Astrocyte (in vitro differentiated cells and primary cell): Measurements from ENCODE around the gene HSF5. TPM values are rescaled to one million over a fixed set of nuclear protein-coding genes. Genes with fewer than 3 reads are reported as not detected.

Experiments
- DNase-seq: peaks from one replicate; pipeline ENCODE4 v3.0.0-alpha.2; 2010; ENCODE audit warnings: low read depth
- FAIRE-seq: peaks from 2 replicates; lab custom pipeline; 2011; peaks lifted over from hg19 to GRCh38; lab: Jason Lieb, UNC
- H2AFZ ChIP-seq: 2 replicates; pipeline ENCODE4 v1.6.0; 2012; ENCODE audit warnings: low read depth, low read length, inconsistent platforms
- H3K27ac ChIP-seq: 2 replicates; pipeline ENCODE4 v1.5.1; 2011; ENCODE audit warnings: low read depth, low read length, inconsistent platforms
- H3K27me3 ChIP-seq: 2 replicates; pipeline ENCODE4 v1.6.0; 2011; ENCODE audit warnings: low read length, inconsistent platforms; ENCODE audit not compliant: insufficient read depth
- H3K36me3 ChIP-seq: 2 replicates; pipeline ENCODE4 v1.5.1; 2011; ENCODE audit warnings: low read length, inconsistent platforms; ENCODE audit not compliant: insufficient read depth
- H3K4me1 ChIP-seq: 2 replicates; pipeline ENCODE4 v1.5.1; 2011; ENCODE audit warnings: low read length, inconsistent platforms; ENCODE audit not compliant: insufficient read depth
- H3K4me2 ChIP-seq: 2 replicates; pipeline ENCODE4 v1.6.0; 2012; ENCODE audit warnings: low read length, inconsistent platforms
- H3K4me3 ChIP-seq: 2 replicates; pipeline ENCODE4 v1.5.1; 2011; ENCODE audit warnings: low read depth, mild to moderate bottlenecking, low read length, inconsistent platforms; ENCODE audit not compliant: insufficient read depth
- H3K79me2 ChIP-seq: 2 replicates; pipeline ENCODE4 v1.6.0; 2012; ENCODE audit warnings: mild to moderate bottlenecking, low read length, inconsistent platforms; ENCODE audit not compliant: insufficient read depth
- H3K9ac ChIP-seq: 2 replicates; pipeline ENCODE4 v1.6.0; 2012; ENCODE audit warnings: mild to moderate bottlenecking, low read length, inconsistent platforms
- H3K9me3 ChIP-seq: 2 replicates; pipeline ENCODE4 v1.5.1; 2012; ENCODE audit warnings: low read depth, mild to moderate bottlenecking, low read length, inconsistent platforms; ENCODE audit not compliant: insufficient read depth
- H4K20me1 ChIP-seq: 2 replicates; pipeline ENCODE4 v1.6.0; 2012; ENCODE audit warnings: low read length, inconsistent platforms; ENCODE audit not compliant: insufficient read depth
- H3K27ac Mint-ChIP-seq: one replicate; pipeline ENCODE4 v1.8.0; 2021; ENCODE audit warnings: mild to moderate bottlenecking, mixed read lengths; ENCODE audit not compliant: unreplicated experiment
- H3K27me3 Mint-ChIP-seq: one replicate; pipeline ENCODE4 v1.8.0; 2021; ENCODE audit warnings: low read depth, mixed read lengths; ENCODE audit not compliant: unreplicated experiment
- H3K36me3 Mint-ChIP-seq: one replicate; pipeline ENCODE4 v1.8.0; 2021; ENCODE audit warnings: low read depth, mixed read lengths; ENCODE audit not compliant: unreplicated experiment
- H3K4me1 Mint-ChIP-seq: one replicate; pipeline ENCODE4 v1.8.0; 2021; ENCODE audit warnings: low read depth, mixed read lengths; ENCODE audit not compliant: unreplicated experiment
- H3K4me3 Mint-ChIP-seq: one replicate; pipeline ENCODE4 v1.8.0; 2021; ENCODE audit warnings: mild to moderate bottlenecking, moderate library complexity, mixed read lengths; ENCODE audit not compliant: unreplicated experiment
- H3K9me3 Mint-ChIP-seq: one replicate; pipeline ENCODE4 v1.8.0; 2021; ENCODE audit warnings: mild to moderate bottlenecking, mixed read lengths; ENCODE audit not compliant: unreplicated experiment
- CTCF ChIP-seq: IDR thresholded peaks from 2 replicates; pipeline ENCODE4 v1.5.1; 2011; ENCODE audit warnings: low read depth, mild to moderate bottlenecking, inconsistent platforms, low read length, moderate library complexity; ENCODE audit not compliant: insufficient read depth
- EZH2 ChIP-seq: IDR thresholded peaks from 2 replicates; pipeline ENCODE4 v1.6.1; 2012; ENCODE audit warnings: mild to moderate bottlenecking, low read length, inconsistent platforms; ENCODE audit not compliant: insufficient read depth
- total RNA-seq: library from RNA; stranded (reverse); gene quantifications from 2 replicates; pipeline ENCODE4 v1.2.1, GENCODE V29; 2021

The HSF5 gene
- total RNA-seq, 1 donor from 2014 or later: not detected

GRCh38 chr17:58452738-58453137 is 35.5 kb downstream of the HSF5 start:
- no peak overlapping the region for H3K4me3 Mint-ChIP-seq

DNA sequence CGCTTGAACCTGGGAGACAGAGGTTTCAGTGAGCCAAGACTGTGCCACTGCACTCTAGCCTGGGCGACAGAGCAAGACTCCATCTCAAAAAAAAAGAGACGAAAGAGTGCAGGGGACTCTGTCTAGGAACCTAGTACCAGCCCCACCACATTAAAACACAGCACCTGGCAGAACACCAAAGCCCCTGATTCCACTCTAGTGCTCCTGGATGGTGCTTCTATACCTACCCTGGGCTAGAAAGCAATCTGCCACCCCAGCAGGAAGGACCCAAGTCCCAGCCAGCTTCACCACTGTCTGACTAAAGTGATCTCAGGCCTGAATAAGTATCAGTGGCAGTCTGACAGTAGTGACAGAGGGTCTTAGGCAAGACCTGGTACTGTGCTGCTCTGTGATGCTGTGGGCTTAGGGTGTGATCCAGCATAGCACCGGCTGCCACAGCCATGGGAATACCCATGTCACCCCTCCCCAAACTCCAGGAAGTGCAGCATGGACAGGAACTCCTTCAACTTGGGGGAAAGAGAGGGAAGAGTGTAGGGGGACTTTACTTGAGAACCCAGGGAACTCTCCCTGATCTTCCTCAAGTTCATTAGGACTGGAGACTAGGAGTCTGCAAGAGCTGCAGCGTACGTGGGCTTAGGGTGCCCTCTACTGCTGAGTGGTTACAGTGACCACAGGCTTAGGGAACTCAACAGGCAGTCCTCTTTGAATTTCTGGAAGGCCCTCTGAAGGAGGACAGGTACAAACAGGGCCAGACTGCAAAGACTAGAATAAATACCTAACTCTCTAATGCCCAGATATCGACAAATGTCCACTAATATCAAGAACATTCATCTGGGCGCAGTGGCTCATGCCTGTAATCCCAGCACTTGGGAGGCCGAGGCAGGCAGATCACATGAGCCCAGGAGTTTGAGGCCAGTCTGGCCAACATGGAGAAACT is 40.9 kb downstream of the HSF5 start:
- no peak overlapping the region for H3K4me2 ChIP-seq
- H3K9ac ChIP-seq: no peak overlapping the region
- no peaks in the 10 kb centered on the region for H3K36me3 ChIP-seq
- no peaks in the 10 kb centered on the region for H3K79me2 ChIP-seq
- Mint-ChIP-seq H3K36me3 (no peaks in the 10 kb centered on the region), H3K4me1 (no peaks in the 10 kb centered on the region), H3K9me3 (peaks cover 2% of the 10 kb centered on the region), H3K27ac (no peak overlapping the region), H3K4me3 (peak overlapping the region; percentile 21), H3K27me3 (no peaks in the 10 kb centered on the region)
- H3K4me1 ChIP-seq: no peaks in the 10 kb centered on the region
- H4K20me1 ChIP-seq: no peaks in the 10 kb centered on the region
- peak; percentile 56 for FAIRE-seq
- no peak overlapping the region for H2AFZ ChIP-seq
- H3K27me3 ChIP-seq: no peaks in the 10 kb centered on the region
- DNase-seq: peak; percentile 63
- no peak overlapping the region for H3K27ac ChIP-seq
- H3K4me3 ChIP-seq: no peak overlapping the region
- peak; percentile 87 for TF ChIP-seq CTCF
- no peak for TF ChIP-seq EZH2
- no peaks in the 10 kb centered on the region for H3K9me3 ChIP-seq

More at GRCh38 chr17:58452738-58453137, 35.5 kb downstream of the HSF5 start:
- H3K9ac ChIP-seq: no peak overlapping the region
- DNase-seq: no peak
- no peak overlapping the region for H2AFZ ChIP-seq
- no peak overlapping the region for H3K27ac Mint-ChIP-seq
- H3K27me3 ChIP-seq: no peaks in the 10 kb centered on the region
- no peaks in the 10 kb centered on the region for H4K20me1 ChIP-seq
- FAIRE-seq: no peak
- no peaks in the 10 kb centered on the region for H3K4me1 ChIP-seq
- H3K79me2 ChIP-seq: no peaks in the 10 kb centered on the region
- no peaks in the 10 kb centered on the region for H3K9me3 ChIP-seq
- no peak overlapping the region for H3K4me2 ChIP-seq
- H3K36me3 ChIP-seq: no peaks in the 10 kb centered on the region
- no peak overlapping the region for H3K27ac ChIP-seq
- no peaks in the 10 kb centered on the region for H3K27me3 Mint-ChIP-seq
- no peak for TF ChIP-seq EZH2
- no peak for TF ChIP-seq CTCF
- H3K4me1 Mint-ChIP-seq: peaks cover 3% of the 10 kb centered on the region
- H3K36me3 Mint-ChIP-seq: no peaks in the 10 kb centered on the region
- H3K4me3 ChIP-seq: no peak overlapping the region
- H3K9me3 Mint-ChIP-seq: no peaks in the 10 kb centered on the region

DNA sequence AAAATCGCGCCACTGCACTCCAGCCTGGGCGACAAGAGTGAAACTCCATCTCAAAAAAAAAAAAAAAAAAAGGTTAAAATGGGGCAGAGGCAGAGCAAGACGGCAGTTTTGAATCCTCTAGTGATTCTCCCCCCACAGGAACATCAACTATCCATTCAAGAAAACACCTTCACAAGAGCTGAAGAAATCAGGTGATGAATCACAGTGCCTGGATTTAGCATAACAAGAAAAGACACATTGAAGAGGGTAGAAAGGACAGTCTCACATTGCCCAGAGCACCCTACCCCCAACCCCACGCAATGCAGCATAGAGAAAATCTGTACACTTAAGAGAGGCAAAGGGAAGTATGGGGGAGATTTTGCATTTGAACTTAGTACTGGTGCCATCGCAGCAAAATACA is 42.1 kb downstream of the HSF5 start:
- no peak for DNase-seq
- Histone ChIP-seq H3K9me3 (no peaks in the 10 kb centered on the region), H4K20me1 (no peaks in the 10 kb centered on the region), H3K27me3 (peaks cover 7% of the 10 kb centered on the region), H3K4me1 (no peaks in the 10 kb centered on the region), H3K27ac (no peak overlapping the region), H2AFZ (no peak overlapping the region), H3K4me2 (no peak overlapping the region), H3K4me3 (no peak overlapping the region), H3K9ac (no peak overlapping the region), H3K79me2 (no peaks in the 10 kb centered on the region), H3K36me3 (no peaks in the 10 kb centered on the region)
- FAIRE-seq: no peak
- Mint-ChIP-seq H3K9me3 (peaks cover 2% of the 10 kb centered on the region), H3K4me3 (no peak overlapping the region), H3K4me1 (no peaks in the 10 kb centered on the region), H3K36me3 (no peaks in the 10 kb centered on the region), H3K27me3 (peaks cover 3% of the 10 kb centered on the region), H3K27ac (no peak overlapping the region)
- TF ChIP-seq EZH2: no peak
- no peak for TF ChIP-seq CTCF
